GM12878 (cell line): Measurements from ENCODE around the gene BRWD1. TPM values are rescaled to one million over a fixed set of nuclear protein-coding genes. Genes with fewer than 3 reads are reported as not detected.

ENCODE experiments used
- ATAC-seq: fragments of 200-7000 bp; cut with Tn5 transposase; 3 replicates; pipeline ENCODE4 v1.9.1; 2020; ENCODE audit warnings: mild to moderate bottlenecking, moderate library complexity
- BruUV-seq: library from RNA; stranded (reverse); fragments of 400-500 nt; replicated peaks from 2 replicates; lab custom pipeline; 2021; lab: Mats Ljungman, UMichigan
- CTCF ChIA-PET: fragments of 300-600 bp; sonication (Branson Sonifier 250); formaldehyde crosslinking; extraction: SDS; loops from one replicate; lab custom pipeline; 2021; ENCODE audit warnings: inconsistent platforms; lab: Yijun Ruan, JAX
- POLR2A ChIA-PET: fragments of 350-600 bp; formaldehyde crosslinking; extraction: SDS; loops from one replicate; lab custom pipeline; 2021; ENCODE audit warnings: inconsistent platforms; lab: Charles Lee
- RAD21 ChIA-PET: fragments of 300-600 bp; sonication (Branson Sonifier 250); formaldehyde crosslinking; loops from one replicate; lab custom pipeline; 2023; ENCODE audit warnings: antibody characterized with exemption; ENCODE audit not compliant: unreplicated experiment; lab: Charles Lee
- SMC1A ChIA-PET: fragments of 300-600 bp; sonication (Branson Sonifier 250); formaldehyde crosslinking; loops from one replicate; lab custom pipeline; 2023; ENCODE audit not compliant: unreplicated experiment, uncharacterized antibody; lab: Charles Lee
- DNase-seq: peaks from one replicate; pipeline ENCODE4 v3.0.0-alpha.2; 2011; ENCODE audit warnings: low read depth, low spot score
- FAIRE-seq: peaks from 3 replicates; lab custom pipeline; 2011; peaks lifted over from hg19 to GRCh38; lab: Jason Lieb, UNC
- H2AFZ ChIP-seq: 2 replicates; pipeline ENCODE4 v1.6.0; 2011; ENCODE audit warnings: low read depth, low read length, control low read depth; ENCODE audit not compliant: control insufficient read depth
- H3K27ac ChIP-seq: 2 replicates; pipeline ENCODE4 v1.5.1; 2011; ENCODE audit warnings: control low read depth; ENCODE audit not compliant: control insufficient read depth, insufficient read depth
- H3K27me3 ChIP-seq, 2 experiments: replicated peaks in 1 of 2; 2 replicates each; pipeline versions ENCODE4 v1.6.0 to v1.6.1; 2011; ENCODE audit warnings: low read length in 1 of 2; ENCODE audit not compliant: control insufficient read depth in 2 of 2, insufficient read depth in 2 of 2
- H3K36me3 ChIP-seq, 2 experiments: 2 replicates each; pipeline ENCODE4 v1.5.1; 2011; ENCODE audit warnings: low read length in 1 of 2; ENCODE audit not compliant: control insufficient read depth in 2 of 2, insufficient read depth in 2 of 2
- H3K4me1 ChIP-seq: 2 replicates; pipeline ENCODE4 v1.6.1; 2011; ENCODE audit warnings: mild to moderate bottlenecking, low read length, moderate library complexity, mixed read lengths; ENCODE audit not compliant: control insufficient read depth, insufficient read depth
- H3K4me2 ChIP-seq: 2 replicates; pipeline ENCODE4 v1.6.0; 2011; ENCODE audit warnings: control low read depth; ENCODE audit not compliant: control insufficient read depth, insufficient read depth
- H3K4me3 ChIP-seq: fragments of 200-600 bp; sonication (generic); 2 replicates; pipeline ENCODE4 v1.5.1; 2016
- H3K79me2 ChIP-seq: 2 replicates; pipeline ENCODE4 v1.6.0; 2011; ENCODE audit warnings: low read length; ENCODE audit not compliant: control insufficient read depth, insufficient read depth
- H3K9ac ChIP-seq: 2 replicates; pipeline ENCODE4 v1.8.0; 2011; ENCODE audit warnings: low read length, control low read depth, mixed read lengths; ENCODE audit not compliant: control insufficient read depth, insufficient read depth
- H3K9me3 ChIP-seq: replicated peaks from 3 replicates; pipeline ENCODE4 v1.5.1; 2011; ENCODE audit warnings: mild to moderate bottlenecking, low read length; ENCODE audit not compliant: control insufficient read depth, insufficient read depth
- H4K20me1 ChIP-seq: 2 replicates; pipeline ENCODE4 v1.6.0; 2011; ENCODE audit not compliant: control insufficient read depth, insufficient read depth
- BMI1 ChIP-seq: fragments of 450-650 bp; IDR thresholded peaks from 2 replicates; pipeline ENCODE4 v1.6.1; 2016; ENCODE audit warnings: mild to moderate bottlenecking, moderate library complexity, borderline replicate concordance
- CHD1 ChIP-seq: IDR thresholded peaks from 2 replicates; pipeline ENCODE4 v1.6.1; 2012; ENCODE audit warnings: low read depth, low read length, improper control_type of control experiment
- EP300 ChIP-seq, 2 experiments: fragments of 150-350 bp in 1 of 2; IDR thresholded peaks; 2 replicates each; pipeline ENCODE4 v1.6.1; 2011 to 2012; ENCODE audit warnings: low read depth in 2 of 2, low read length in 2 of 2, borderline replicate concordance in 1 of 2, improper control_type of control experiment in 1 of 2, inconsistent platforms in 1 of 2; ENCODE audit not compliant: control insufficient read depth in 1 of 2
- GABPA ChIP-seq: IDR thresholded peaks from 2 replicates; pipeline ENCODE4 v1.6.1; 2014; ENCODE audit warnings: antibody characterized with exemption, low read depth, mild to moderate bottlenecking, inconsistent platforms
- JUNB ChIP-seq: IDR thresholded peaks from 2 replicates; pipeline ENCODE4 v1.6.1; 2016; ENCODE audit warnings: antibody characterized with exemption, mild to moderate bottlenecking
- KDM1A ChIP-seq: fragments of 200-600 bp; sonication (generic); IDR thresholded peaks from 2 replicates; pipeline ENCODE4 v1.6.1; 2016; ENCODE audit warnings: borderline replicate concordance
- NFYB ChIP-seq: IDR thresholded peaks from 2 replicates; pipeline ENCODE4 v1.6.1; 2011; ENCODE audit warnings: low read depth, mild to moderate bottlenecking, low read length, improper control_type of control experiment, moderate library complexity; ENCODE audit not compliant: insufficient read depth
- NR2C2 ChIP-seq: IDR thresholded peaks from 2 replicates; pipeline ENCODE4 v1.6.1; 2011; ENCODE audit warnings: borderline replicate concordance, low read depth; ENCODE audit not compliant: control insufficient read depth, insufficient read length
- PAX5 ChIP-seq: IDR thresholded peaks from 2 replicates; pipeline ENCODE4 v1.6.1; 2011; ENCODE audit warnings: low read depth, low read length, borderline replicate concordance
- PML ChIP-seq: IDR thresholded peaks from 2 replicates; pipeline ENCODE4 v1.6.1; 2012; ENCODE audit warnings: low read length, inconsistent platforms
- SMARCA5 ChIP-seq: fragments of 450-650 bp; IDR thresholded peaks from 2 replicates; pipeline ENCODE4 v1.6.1; 2017; ENCODE audit warnings: mild to moderate bottlenecking
- TCF7 ChIP-seq: IDR thresholded peaks from 2 replicates; pipeline ENCODE4 v1.6.1; 2014; ENCODE audit warnings: antibody characterized with exemption, borderline replicate concordance
- ZNF207 ChIP-seq: fragments of 450-650 bp; IDR thresholded peaks from 2 replicates; pipeline ENCODE4 v1.6.1; 2014; ENCODE audit warnings: antibody characterized with exemption, mild to moderate bottlenecking, borderline replicate concordance
- ZNF384 ChIP-seq: IDR thresholded peaks from 2 replicates; pipeline ENCODE4 v1.6.1; 2012; ENCODE audit warnings: low read depth, mild to moderate bottlenecking, low read length, improper control_type of control experiment, borderline replicate concordance
- WGBS: methylation state at CpG from one replicate; pipeline ENCODE4 v1.1.6; 2016; ENCODE audit warnings: low lambda C conversion rate; ENCODE audit not compliant: insufficient replicate concordance, insufficient coverage; ENCODE audit errors: missing lambda C conversion rate; 5-methylcytosine and 5-hydroxymethylcytosine counted together
- in situ Hi-C: fragments of 300-500 bp; cut with MboI; formaldehyde crosslinking; loops from 9 replicates; pipeline ENCODE4 v1.14.3; 2018; ENCODE audit warnings: mixed read lengths
- intact Hi-C: fragments of 100-400 bp; cut with micrococcal nuclease; formaldehyde crosslinking; loops from one replicate; pipeline ENCODE4 v1.14.2; 2022; ENCODE audit not compliant: unreplicated experiment
- polyA plus RNA-seq, 11 experiments: library from polyadenylated mRNA; depleted of rRNA in 4 of 11; unstranded in 6 of 11; stranded (reverse) in 5 of 11; fragments of >200 nt; fragmentation: Nextera tagmentation in 4 of 11; fragmentation: Illumina TruSeq in 1 of 11; extraction: Ambion mirVana in 4 of 11; extraction: Trizol in 1 of 11; gene quantifications; 1 replicate in 1 of 11; 2 replicates in 10 of 11; pipeline versions ENCODE4 v1.2.1 to v1.2.3, GENCODE V29; 2011 to 2016; ENCODE audit warnings: inconsistent platforms in 2 of 11, missing spikeins in 2 of 11, low read depth in 1 of 11
- total RNA-seq, 4 experiments: library from RNA; depleted of rRNA in 3 of 4; stranded (reverse); fragments of >200 nt in 3 of 4; fragmentation: Illumina TruSeq in 1 of 4; extraction: Trizol in 1 of 4; gene quantifications; 2 replicates each; pipeline versions ENCODE4 v1.2.1 to v1.2.3, GENCODE V29; 2013 to 2021
- TF ChIP-seq, protein P1 (sequence below): fragments of 450-650 bp; conservative IDR thresholded peaks from 2 replicates; pipeline ENCODE4 v1.6.1; 2017; ENCODE audit warnings: mild to moderate bottlenecking, moderate library complexity
- TF ChIP-seq, protein P2 (sequence below): fragments of 450-650 bp; IDR thresholded peaks from 2 replicates; pipeline ENCODE4 v1.6.1; 2017; ENCODE audit warnings: low read depth, mild to moderate bottlenecking, moderate library complexity
- TF ChIP-seq, protein P3 (sequence below): IDR thresholded peaks from 2 replicates; pipeline ENCODE4 v1.6.1; 2011; ENCODE audit warnings: low read depth, mild to moderate bottlenecking, low read length, moderate library complexity, borderline replicate concordance; ENCODE audit errors: extremely low read depth
- TF ChIP-seq, protein P4 (sequence below): IDR thresholded peaks from 2 replicates; pipeline ENCODE4 v1.6.1; 2011; ENCODE audit warnings: borderline replicate concordance, low read depth, mild to moderate bottlenecking, moderate library complexity, mixed read lengths, low read length; ENCODE audit not compliant: insufficient read depth; ENCODE audit errors: extremely low read length
- TF ChIP-seq, protein P5 (sequence below): IDR thresholded peaks from 2 replicates; pipeline ENCODE4 v1.6.1; 2012; ENCODE audit warnings: low read depth, low read length, improper control_type of control experiment

Gene BRWD1
- total and polyA plus RNA-seq, 10 of the 15 experiments (the other 5 are each of a cell fraction or from before 2014, with no cell fraction given): 3.1 to 19.0 (median 13.5) TPM

DNA sequence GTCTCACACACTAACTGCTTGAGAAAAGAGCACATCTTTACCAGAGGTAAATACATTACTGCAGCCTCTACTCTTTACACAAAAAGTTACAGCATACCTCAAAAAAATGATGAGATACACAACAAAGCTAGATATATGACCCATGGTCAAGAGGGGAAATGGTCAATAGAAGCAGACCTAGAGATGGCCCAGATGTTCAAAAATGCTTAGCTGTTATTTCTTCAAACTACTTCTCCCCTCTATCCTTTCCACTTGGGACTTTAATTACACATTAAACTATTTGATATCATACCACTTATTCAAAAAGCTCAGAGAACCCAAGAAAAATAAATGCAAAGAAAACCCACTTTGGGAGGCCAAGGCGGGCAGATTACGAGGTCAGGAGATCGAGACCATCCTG lies 12.8 kb downstream of the BRWD1 start:
- H3K27ac ChIP-seq: no peak overlapping the region
- H3K4me1 ChIP-seq: no peaks in the 10 kb centered on the region
- no peak for DNase-seq
- no peaks in the 10 kb centered on the region for H3K79me2 ChIP-seq
- in situ Hi-C loops: no loop called here
- peaks cover 5% of the 10 kb centered on the region; the same call in 2 of the 3 replicates for H3K9me3 ChIP-seq
- H3K4me3 ChIP-seq: no peak overlapping the region
- H3K36me3 ChIP-seq: peaks cover 0 to 9% of the 10 kb centered on the region in 2 experiments; a peak in 1 of 4 replicates
- no peaks in the 10 kb centered on the region for H4K20me1 ChIP-seq
- ChIA-PET POLR2A (interaction anchor here (1.8 kb wide), 1 partner anchor 27 kb away, joined by 4 read pairs; no protein-coding TSS in a partner anchor), RAD21 (interaction anchor here (1.1 kb wide), 2 partner anchors 13 to 87 kb away, joined by 3 to 5 read pairs; no protein-coding TSS in a partner anchor), CTCF (no interaction called here), SMC1A (no interaction called here)
- H3K9ac ChIP-seq: no peak overlapping the region
- no peak for ATAC-seq
- intact Hi-C loops: no loop called here
- WGBS: 98% methylated on average over 3 of the region's 3 CpGs
- no peak overlapping the region for H3K4me2 ChIP-seq
- no TSS peak for BruUV-seq
- H2AFZ ChIP-seq: no peak overlapping the region
- H3K27me3 ChIP-seq: no peaks in the 10 kb centered on the region
- FAIRE-seq: no peak
- TF ChIP-seq, protein P1, sequence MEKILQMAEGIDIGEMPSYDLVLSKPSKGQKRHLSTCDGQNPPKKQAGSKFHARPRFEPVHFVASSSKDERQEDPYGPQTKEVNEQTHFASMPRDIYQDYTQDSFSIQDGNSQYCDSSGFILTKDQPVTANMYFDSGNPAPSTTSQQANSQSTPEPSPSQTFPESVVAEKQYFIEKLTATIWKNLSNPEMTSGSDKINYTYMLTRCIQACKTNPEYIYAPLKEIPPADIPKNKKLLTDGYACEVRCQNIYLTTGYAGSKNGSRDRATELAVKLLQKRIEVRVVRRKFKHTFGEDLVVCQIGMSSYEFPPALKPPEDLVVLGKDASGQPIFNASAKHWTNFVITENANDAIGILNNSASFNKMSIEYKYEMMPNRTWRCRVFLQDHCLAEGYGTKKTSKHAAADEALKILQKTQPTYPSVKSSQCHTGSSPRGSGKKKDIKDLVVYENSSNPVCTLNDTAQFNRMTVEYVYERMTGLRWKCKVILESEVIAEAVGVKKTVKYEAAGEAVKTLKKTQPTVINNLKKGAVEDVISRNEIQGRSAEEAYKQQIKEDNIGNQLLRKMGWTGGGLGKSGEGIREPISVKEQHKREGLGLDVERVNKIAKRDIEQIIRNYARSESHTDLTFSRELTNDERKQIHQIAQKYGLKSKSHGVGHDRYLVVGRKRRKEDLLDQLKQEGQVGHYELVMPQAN: no peak
- TF ChIP-seq SMARCA5 (no peak), TCF7 (no peak), KDM1A (no peak), ZNF207 (no peak), PAX5 (no peak), PML (no peak), NFYB (no peak), ZNF384 (no peak), JUNB (no peak), GABPA (no peak), NR2C2 (no peak), EP300 (IDR thresholded peaks at IDR 0.05; ENCODE audit: borderline replicate concordance in 1 of 2, control insufficient read depth in 1 of 2, low read depth in 2 of 2, low read length in 2 of 2) (no peak), CHD1 (no peak), BMI1 (no peak)
- TF ChIP-seq, protein P2, sequence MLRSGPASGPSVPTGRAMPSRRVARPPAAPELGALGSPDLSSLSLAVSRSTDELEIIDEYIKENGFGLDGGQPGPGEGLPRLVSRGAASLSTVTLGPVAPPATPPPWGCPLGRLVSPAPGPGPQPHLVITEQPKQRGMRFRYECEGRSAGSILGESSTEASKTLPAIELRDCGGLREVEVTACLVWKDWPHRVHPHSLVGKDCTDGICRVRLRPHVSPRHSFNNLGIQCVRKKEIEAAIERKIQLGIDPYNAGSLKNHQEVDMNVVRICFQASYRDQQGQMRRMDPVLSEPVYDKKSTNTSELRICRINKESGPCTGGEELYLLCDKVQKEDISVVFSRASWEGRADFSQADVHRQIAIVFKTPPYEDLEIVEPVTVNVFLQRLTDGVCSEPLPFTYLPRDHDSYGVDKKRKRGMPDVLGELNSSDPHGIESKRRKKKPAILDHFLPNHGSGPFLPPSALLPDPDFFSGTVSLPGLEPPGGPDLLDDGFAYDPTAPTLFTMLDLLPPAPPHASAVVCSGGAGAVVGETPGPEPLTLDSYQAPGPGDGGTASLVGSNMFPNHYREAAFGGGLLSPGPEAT: no peak
- TF ChIP-seq, protein P3, sequence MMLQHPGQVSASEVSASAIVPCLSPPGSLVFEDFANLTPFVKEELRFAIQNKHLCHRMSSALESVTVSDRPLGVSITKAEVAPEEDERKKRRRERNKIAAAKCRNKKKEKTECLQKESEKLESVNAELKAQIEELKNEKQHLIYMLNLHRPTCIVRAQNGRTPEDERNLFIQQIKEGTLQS: no peak
- TF ChIP-seq, protein P4, sequence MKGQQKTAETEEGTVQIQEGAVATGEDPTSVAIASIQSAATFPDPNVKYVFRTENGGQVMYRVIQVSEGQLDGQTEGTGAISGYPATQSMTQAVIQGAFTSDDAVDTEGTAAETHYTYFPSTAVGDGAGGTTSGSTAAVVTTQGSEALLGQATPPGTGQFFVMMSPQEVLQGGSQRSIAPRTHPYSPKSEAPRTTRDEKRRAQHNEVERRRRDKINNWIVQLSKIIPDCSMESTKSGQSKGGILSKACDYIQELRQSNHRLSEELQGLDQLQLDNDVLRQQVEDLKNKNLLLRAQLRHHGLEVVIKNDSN: no peak
- TF ChIP-seq, protein P5, sequence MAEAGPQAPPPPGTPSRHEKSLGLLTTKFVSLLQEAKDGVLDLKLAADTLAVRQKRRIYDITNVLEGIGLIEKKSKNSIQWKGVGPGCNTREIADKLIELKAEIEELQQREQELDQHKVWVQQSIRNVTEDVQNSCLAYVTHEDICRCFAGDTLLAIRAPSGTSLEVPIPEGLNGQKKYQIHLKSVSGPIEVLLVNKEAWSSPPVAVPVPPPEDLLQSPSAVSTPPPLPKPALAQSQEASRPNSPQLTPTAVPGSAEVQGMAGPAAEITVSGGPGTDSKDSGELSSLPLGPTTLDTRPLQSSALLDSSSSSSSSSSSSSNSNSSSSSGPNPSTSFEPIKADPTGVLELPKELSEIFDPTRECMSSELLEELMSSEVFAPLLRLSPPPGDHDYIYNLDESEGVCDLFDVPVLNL: no peak
